Measurements from ENCODE around the gene TF. TPM values are rescaled to one million over a fixed set of nuclear protein-coding genes. Genes with fewer than 3 reads are reported as not detected.
A peak's percentile ranks its signal among the peaks of the same experiment; 100 is the strongest.

The TF gene
- total RNA-seq, 1 donor from 2014 or later: 2.3 TPM

GRCh38 chr3:133820129-133820528 is 73.9 kb downstream of the TF start:
- no peak for TF ChIP-seq CTCF (conservative IDR thresholded peaks at IDR 0.05)
- Mint-ChIP-seq H3K27me3 (no peaks in the 10 kb centered on the region), H3K9me3 (no peaks in the 10 kb centered on the region), H3K4me1 (ENCODE audit: unreplicated experiment) (peaks cover 4% of the 10 kb centered on the region), H3K36me3 (peaks cover 34% of the 10 kb centered on the region), H3K27ac (peak overlapping the region; percentile 42), H3K4me3 (no peak overlapping the region)
- DNase-seq (ENCODE audit: extremely low spot score, unreplicated experiment): no peak

- Mint-ChIP-seq H3K27ac (peak overlapping the region; percentile 42), H3K4me1 (ENCODE audit: unreplicated experiment) (peaks cover 4% of the 10 kb centered on the region), H3K27me3 (no peaks in the 10 kb centered on the region), H3K36me3 (peaks cover 34% of the 10 kb centered on the region), H3K9me3 (no peaks in the 10 kb centered on the region), H3K4me3 (no peak overlapping the region)
- TF ChIP-seq CTCF (conservative IDR thresholded peaks at IDR 0.05): no peak
- DNase-seq (ENCODE audit: extremely low spot score, unreplicated experiment): no peak
Measured at GRCh38 chr3:133820889-133821675, 74.9 kb downstream of the TF start.

GRCh38 chr3:133821767-133822638 is 75.8 kb downstream of the TF start:
- no peak overlapping the region for H3K4me3 Mint-ChIP-seq
- no peak for DNase-seq (ENCODE audit: extremely low spot score, unreplicated experiment)
- H3K4me1 Mint-ChIP-seq (ENCODE audit: unreplicated experiment): peaks cover 4% of the 10 kb centered on the region
- no peak overlapping the region for H3K27ac Mint-ChIP-seq
- no peaks in the 10 kb centered on the region for H3K27me3 Mint-ChIP-seq
- peaks cover 40% of the 10 kb centered on the region for H3K36me3 Mint-ChIP-seq
- peak; percentile 22 for TF ChIP-seq CTCF (conservative IDR thresholded peaks at IDR 0.05)
- no peaks in the 10 kb centered on the region for H3K9me3 Mint-ChIP-seq

- TF ChIP-seq CTCF (conservative IDR thresholded peaks at IDR 0.05): no peak
- Mint-ChIP-seq H3K27ac (no peak overlapping the region), H3K9me3 (no peaks in the 10 kb centered on the region), H3K36me3 (peaks cover 40% of the 10 kb centered on the region), H3K4me3 (no peak overlapping the region), H3K27me3 (no peaks in the 10 kb centered on the region), H3K4me1 (ENCODE audit: unreplicated experiment) (peaks cover 4% of the 10 kb centered on the region)
- no peak for DNase-seq (ENCODE audit: extremely low spot score, unreplicated experiment)
Measured at GRCh38 chr3:133824961-133825485, 78.8 kb downstream of the TF start.

GRCh38 chr3:133825969-133826727 is 80.0 kb downstream of the TF start:
- Mint-ChIP-seq H3K36me3 (peaks cover 34% of the 10 kb centered on the region), H3K9me3 (no peaks in the 10 kb centered on the region), H3K4me1 (ENCODE audit: unreplicated experiment) (peaks cover 4% of the 10 kb centered on the region), H3K27ac (no peak overlapping the region), H3K4me3 (no peak overlapping the region), H3K27me3 (no peaks in the 10 kb centered on the region)
- no peak for TF ChIP-seq CTCF (conservative IDR thresholded peaks at IDR 0.05)
- no peak for DNase-seq (ENCODE audit: extremely low spot score, unreplicated experiment)
